Measurements from ENCODE around the gene ZNF415. TPM values are rescaled to one million over a fixed set of nuclear protein-coding genes. Genes with fewer than 3 reads are reported as not detected.

Gene ZNF415
- total and polyA plus RNA-seq, 9 of the 15 experiments (the other 6 are each of a cell fraction or from before 2014, with no cell fraction given) = 0.06 to 0.82 (median 0.14) TPM; not detected in 2

DNA sequence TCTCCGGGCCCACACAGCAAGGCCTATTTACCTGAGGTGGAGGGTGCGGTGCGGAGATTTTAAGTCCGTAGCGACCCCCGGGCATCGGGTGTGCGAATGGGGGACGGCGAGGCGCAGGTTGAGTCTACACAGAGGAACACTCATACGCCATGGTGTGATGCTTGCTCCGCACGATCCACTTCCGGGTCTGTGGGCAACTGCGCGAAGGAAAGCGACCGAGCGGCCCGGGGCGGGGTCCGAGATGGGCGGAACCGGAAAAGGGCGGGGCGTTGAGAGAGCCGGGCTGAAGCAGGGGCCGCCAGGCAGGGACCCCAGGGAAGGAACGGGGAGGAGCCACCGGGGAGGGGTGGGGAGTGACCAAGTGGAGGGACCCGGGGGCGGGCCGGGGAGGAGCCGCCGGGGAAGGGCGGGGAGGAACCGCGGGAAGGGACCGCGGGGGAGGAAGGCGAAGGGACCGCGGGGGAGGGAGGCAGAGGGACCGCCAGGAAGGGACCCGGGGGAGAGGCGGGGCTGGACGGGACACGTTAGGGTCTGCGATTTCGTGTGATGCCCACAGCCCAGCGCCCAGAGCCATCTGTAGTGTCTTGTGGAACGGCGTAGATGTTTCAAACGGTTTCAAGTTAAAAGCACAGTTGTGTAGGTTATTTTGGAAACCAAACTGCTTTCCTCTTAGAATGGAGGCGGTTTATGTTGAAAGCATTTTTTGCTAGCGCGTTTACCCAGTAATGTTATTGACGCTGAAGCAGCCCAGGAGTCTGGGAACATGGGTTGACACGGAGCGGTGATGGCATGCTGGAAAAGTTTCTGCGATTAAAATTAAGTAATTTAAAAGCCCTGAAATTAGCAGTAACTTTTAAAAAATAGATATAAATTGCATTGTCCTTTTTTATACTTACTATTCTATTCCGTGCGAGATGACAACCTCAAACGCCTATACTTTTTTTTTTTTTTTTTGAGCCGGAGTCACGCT, 29.2 kb downstream of the ZNF415 start, which contains the start of gene ZNF160 (continued):
- TF ChIP-seq MYC (IDR thresholded peaks at IDR 0.05; ENCODE audit: low read depth, low read length) (peak; percentile 50; the same call in 1 of the 2 replicates), MYC (CRISPR knock-in tag; IDR thresholded peaks at IDR 0.05; ENCODE audit: borderline replicate concordance, low read depth) (no peak), DEAF1 (CRISPR knock-in tag; IDR thresholded peaks at IDR 0.05) (no peak), L3MBTL2 (IDR thresholded peaks at IDR 0.05) (no peak), MBD2 (IDR thresholded peaks at IDR 0.05; ENCODE audit: borderline replicate concordance, low read depth) (peak; percentile 58), POLR2B (IDR thresholded peaks at IDR 0.05; ENCODE audit: low read depth, partially characterized antibody) (peak; percentile 65), GABPA (tag; conservative IDR thresholded peaks at IDR 0.05; ENCODE audit: low read depth) (peak; percentile 91), COPS2 (conservative IDR thresholded peaks at IDR 0.05) (no peak), ZNF217 (CRISPR knock-in tag; IDR thresholded peaks at IDR 0.05) (no peak), ZNF445 (CRISPR knock-in tag; IDR thresholded peaks at IDR 0.05; ENCODE audit: low read depth) (no peak), CREM (IDR thresholded peaks at IDR 0.05; ENCODE audit: low read depth) (peak; percentile 78), ZNF277 (CRISPR knock-in tag; IDR thresholded peaks at IDR 0.05; ENCODE audit: borderline replicate concordance) (no peak), YY1 (IDR thresholded peaks at IDR 0.05; ENCODE audit: borderline replicate concordance in 1 of 3, control insufficient read depth in 1 of 3, extremely low read depth in 1 of 3, insufficient read depth in 3 of 3, insufficient read length in 1 of 3, insufficient replicate concordance in 2 of 3, low read depth in 1 of 3, low read length in 2 of 3) (peak in 2 of 3 experiments; percentile 46 to 47), CCNT2 (IDR thresholded peaks at IDR 0.05; ENCODE audit: borderline replicate concordance, extremely low read depth, insufficient read length, low read depth, low read length) (peak; percentile 39), BCL6 (CRISPR knock-in tag; IDR thresholded peaks at IDR 0.05) (no peak), ZNF165 (CRISPR knock-in tag; IDR thresholded peaks at IDR 0.05; ENCODE audit: borderline replicate concordance) (no peak), DACH1 (IDR thresholded peaks at IDR 0.05; ENCODE audit: partially characterized antibody) (no peak), BRCA1 (IDR thresholded peaks at IDR 0.05) (no peak), BRCA1 (CRISPR knock-in tag; IDR thresholded peaks at IDR 0.05) (no peak), ETV1 (tag; conservative IDR thresholded peaks at IDR 0.05; ENCODE audit: low read depth) (peak; percentile 72), TOE1 (IDR thresholded peaks at IDR 0.05; ENCODE audit: borderline replicate concordance) (0 out of 2 replicates have a peak, but pooled peaks have one; percentile 15), TOE1 (CRISPR knock-in tag; IDR thresholded peaks at IDR 0.05; ENCODE audit: borderline replicate concordance, low read depth) (no peak), BHLHE40 (IDR thresholded peaks at IDR 0.05; ENCODE audit: low read length) (peak; percentile 49; the same call in 1 of the 2 replicates), ETV5 (CRISPR knock-in tag; IDR thresholded peaks at IDR 0.05; ENCODE audit: low read depth) (peak; percentile 20; the same call in 1 of the 2 replicates)
- TF ChIP-seq, protein P1, sequence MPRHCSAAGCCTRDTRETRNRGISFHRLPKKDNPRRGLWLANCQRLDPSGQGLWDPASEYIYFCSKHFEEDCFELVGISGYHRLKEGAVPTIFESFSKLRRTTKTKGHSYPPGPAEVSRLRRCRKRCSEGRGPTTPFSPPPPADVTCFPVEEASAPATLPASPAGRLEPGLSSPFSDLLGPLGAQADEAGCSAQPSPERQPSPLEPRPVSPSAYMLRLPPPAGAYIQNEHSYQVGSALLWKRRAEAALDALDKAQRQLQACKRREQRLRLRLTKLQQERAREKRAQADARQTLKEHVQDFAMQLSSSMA (CRISPR knock-in tag; IDR thresholded peaks at IDR 0.05) = no peak

Measured in K562 (cell line).